ENCODE data around the gene DNAAF9.

DNA sequence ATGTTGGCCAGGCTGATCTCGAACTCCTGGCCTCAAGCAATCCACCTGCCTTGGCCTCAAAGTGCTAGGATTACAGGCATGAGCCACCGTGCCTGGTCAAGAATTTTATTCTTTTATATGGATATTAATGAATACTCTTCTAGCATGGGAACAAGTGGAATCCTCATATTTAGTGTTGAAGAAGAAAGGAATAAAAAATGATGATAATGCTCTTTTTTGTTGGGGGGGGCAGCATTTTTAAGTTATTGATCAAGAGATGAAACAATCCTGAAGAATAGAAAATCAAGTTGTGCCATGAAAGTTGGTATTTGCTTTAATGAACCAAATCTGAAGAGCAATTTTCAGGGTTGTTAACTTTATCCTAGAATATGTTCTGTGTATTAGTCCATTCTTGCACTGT, 6.7 kb upstream of the DNAAF9 start:
- TF ChIP-seq, protein P1, sequence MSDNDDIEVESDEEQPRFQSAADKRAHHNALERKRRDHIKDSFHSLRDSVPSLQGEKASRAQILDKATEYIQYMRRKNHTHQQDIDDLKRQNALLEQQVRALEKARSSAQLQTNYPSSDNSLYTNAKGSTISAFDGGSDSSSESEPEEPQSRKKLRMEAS (IDR thresholded peaks at IDR 0.05), result no peak
- TF ChIP-seq ELF1 (IDR thresholded peaks at IDR 0.05; ENCODE audit: borderline replicate concordance, low read depth), result no peak
- no peak for TF ChIP-seq EZH2 (IDR thresholded peaks at IDR 0.05)
- TF ChIP-seq POLR2AphosphoS5 (IDR thresholded peaks at IDR 0.05; ENCODE audit: low read depth, low read length), result no peak
